B cell (primary cell): ENCODE results near the gene LGR5. TPM values are rescaled to one million over a fixed set of nuclear protein-coding genes. Genes with fewer than 3 reads are reported as not detected.

ENCODE experiments used
- ATAC-seq: fragments of 200-7000 bp; cut with Tn5 transposase; one replicate; pipeline ENCODE4 v1.10.0; 2021; ENCODE audit warnings: low read depth, mild to moderate bottlenecking, moderate number of reproducible peaks, moderate library complexity
- CTCF ChIA-PET: fragments of 350-600 bp; sonication (Branson Sonifier 250); formaldehyde crosslinking; loops from one replicate; lab custom pipeline; 2021; ENCODE audit warnings: antibody characterized with exemption, inconsistent platforms; lab: Charles Lee
- POLR2A ChIA-PET: fragments of 350-600 bp; sonication (Branson Sonifier 250); formaldehyde crosslinking; loops from one replicate; lab custom pipeline; 2021; ENCODE audit warnings: antibody characterized with exemption; lab: Charles Lee
- DNase-seq: peaks from one replicate; pipeline ENCODE4 v3.0.0; 2013
- H2AFZ ChIP-seq: 2 replicates; pipeline ENCODE4 v1.6.1; 2012; ENCODE audit warnings: mild to moderate bottlenecking, low read depth, low read length; ENCODE audit not compliant: insufficient read depth, poor library complexity, severe bottlenecking
- H3K27ac ChIP-seq, 2 donors: 1 replicate in 1 of 2; 2 replicates in 1 of 2; pipeline ENCODE4 v1.5.1; 2012 to 2013; ENCODE audit warnings: low read length in 2 of 2, mild to moderate bottlenecking in 2 of 2, moderate library complexity in 1 of 2
- H3K27me3 ChIP-seq, 4 experiments: fragments of 200-600 bp in 1 of 4; sonication (generic) in 1 of 4; replicated peaks in 1 of 4; 1 replicate in 2 of 4; 2 replicates in 2 of 4; pipeline versions ENCODE4 v1.6.1 to v1.7.0; 2013 to 2016; ENCODE audit warnings: low read length in 3 of 4, mild to moderate bottlenecking in 2 of 4, mixed read lengths in 1 of 4, moderate library complexity in 1 of 4; ENCODE audit not compliant: insufficient read depth in 4 of 4, control insufficient read depth in 3 of 4; ENCODE audit errors: control extremely low read depth in 1 of 4
- H3K36me3 ChIP-seq, 2 experiments: replicated peaks in 1 of 2; 1 replicate in 1 of 2; 2 replicates in 1 of 2; pipeline versions ENCODE4 v1.6.1 to v1.7.1; 2013; ENCODE audit warnings: low read length in 1 of 2; ENCODE audit not compliant: insufficient read depth in 2 of 2, control insufficient read depth in 1 of 2; ENCODE audit errors: control extremely low read depth in 1 of 2, extremely low read depth in 1 of 2
- H3K4me1 ChIP-seq, 2 donors: fragments of 200-600 bp in 1 of 2; sonication (generic) in 1 of 2; 1 replicate in 1 of 2; 2 replicates in 1 of 2; pipeline versions ENCODE4 v1.5.1 to v1.6.1; 2013 to 2017; ENCODE audit warnings: low read length in 2 of 2; ENCODE audit not compliant: control insufficient read depth in 2 of 2, insufficient read depth in 2 of 2
- H3K4me2 ChIP-seq: replicated peaks from 2 replicates; pipeline ENCODE3; 2012; ENCODE audit warnings: mild to moderate bottlenecking, low read depth, low read length; ENCODE audit not compliant: poor library complexity, severe bottlenecking
- H3K4me3 ChIP-seq, 5 experiments: fragments of 200-600 bp in 1 of 5; sonication (generic) in 1 of 5; 1 replicate in 3 of 5; 2 replicates in 2 of 5; pipeline versions ENCODE4 v1.5.1 to v1.7.0; 2011 to 2016; ENCODE audit warnings: low read length in 4 of 5, mild to moderate bottlenecking in 4 of 5, low read depth in 2 of 5, control low read depth in 1 of 5, moderate library complexity in 1 of 5; ENCODE audit not compliant: insufficient read depth in 1 of 5; ENCODE audit errors: control extremely low read depth in 1 of 5, extremely low read depth in 1 of 5
- H3K79me2 ChIP-seq: fragments of 200-600 bp; sonication (generic); one replicate; pipeline ENCODE4 v1.6.0; 2016; ENCODE audit warnings: low read length; ENCODE audit not compliant: control insufficient read depth, insufficient read depth
- H3K9ac ChIP-seq: fragments of 200-600 bp; sonication (generic); 2 replicates; pipeline ENCODE4 v1.6.1; 2017; ENCODE audit warnings: mild to moderate bottlenecking, low read length, moderate library complexity
- H3K9me3 ChIP-seq, 3 donors: one replicate each; pipeline versions ENCODE4 v1.6.1 to v1.7.1; 2013; ENCODE audit warnings: low read length in 2 of 3; ENCODE audit not compliant: control insufficient read depth in 2 of 3, insufficient read depth in 1 of 3; ENCODE audit errors: control extremely low read depth in 1 of 3
- H4K20me1 ChIP-seq: 2 replicates; pipeline ENCODE4 v1.6.0; 2012; ENCODE audit warnings: mild to moderate bottlenecking, low read length; ENCODE audit not compliant: insufficient read depth, control insufficient read depth, poor library complexity, severe bottlenecking
- H3K27ac Mint-ChIP-seq: one replicate; pipeline ENCODE4 v1.8.0; 2021; ENCODE audit warnings: mixed read lengths
- H3K27me3 Mint-ChIP-seq: one replicate; pipeline ENCODE4 v1.8.0; 2021; ENCODE audit warnings: mixed read lengths
- H3K4me1 Mint-ChIP-seq: one replicate; pipeline ENCODE4 v1.8.0; 2021; ENCODE audit warnings: mixed read lengths
- H3K4me3 Mint-ChIP-seq: one replicate; pipeline ENCODE4 v1.8.0; 2021; ENCODE audit warnings: mixed read lengths
- H3K9me3 Mint-ChIP-seq: one replicate; pipeline ENCODE4 v1.8.0; 2022; ENCODE audit warnings: mixed read lengths; ENCODE audit not compliant: insufficient read depth
- CTCF ChIP-seq: fragments of 200-600 bp; IDR thresholded peaks from one replicate; pipeline ENCODE4 v1.8.0; 2022; ENCODE audit warnings: antibody characterized with exemption, mild to moderate bottlenecking
- EZH2 ChIP-seq: IDR thresholded peaks from 2 replicates; pipeline ENCODE4 v1.6.1; 2012; ENCODE audit warnings: borderline replicate concordance, low read depth, mild to moderate bottlenecking, moderate library complexity, low read length; ENCODE audit not compliant: insufficient read depth, poor library complexity, severe bottlenecking
- WGBS: methylation state at CpG from one replicate; pipeline ENCODE4 v1.1.5; 2013; ENCODE audit warnings: missing lambda C conversion rate; ENCODE audit not compliant: insufficient coverage; 5-methylcytosine and 5-hydroxymethylcytosine counted together
- intact Hi-C: fragments of 100-400 bp; cut with micrococcal nuclease; formaldehyde crosslinking; loops from one replicate; pipeline ENCODE4 v1.10.0; 2022
- polyA plus RNA-seq: library from polyadenylated mRNA; depleted of rRNA; stranded (reverse); fragments of >200 nt; gene quantifications from 2 replicates; pipeline ENCODE4 v1.2.3, GENCODE V29; 2012
- total RNA-seq, 2 donors: library from RNA; stranded (reverse); fragments of 120-200 nt in 1 of 2; gene quantifications; 1 replicate in 1 of 2; 2 replicates in 1 of 2; pipeline versions ENCODE4 v1.2.3 to v1.2.4, GENCODE V29; 2013 to 2022

The LGR5 gene
- total and polyA plus RNA-seq, 2 donors (not counting 1 experiment from before 2014, with no cell fraction given) = 0.06 TPM; not detected in 1

GRCh38 chr12:71626768-71627167, 187.2 kb downstream of the LGR5 start:
- Mint-ChIP-seq H3K27me3 (no peaks in the 10 kb centered on the region), H3K4me3 (no peak overlapping the region), H3K4me1 (peaks cover 18% of the 10 kb centered on the region), H3K9me3 (no peaks in the 10 kb centered on the region), H3K27ac (no peak overlapping the region)
- TF ChIP-seq EZH2 = no peak
- no peak for TF ChIP-seq CTCF
- ChIA-PET CTCF (interaction anchor here (0.8 to 3.1 kb wide), 7 partner anchors 8 to 220 kb away, joined by 3 to 28 read pairs (median 5); no protein-coding TSS in a partner anchor), POLR2A (interaction anchor here (0.6 to 0.7 kb wide), 2 partner anchors 43 to 241 kb away, joined by 3 to 4 read pairs; no protein-coding TSS in a partner anchor)
- ATAC-seq = no peak
- Histone ChIP-seq H2AFZ (no peak overlapping the region), H4K20me1 (no peaks in the 10 kb centered on the region), H3K27ac (peak overlapping the region in 1 of 2 donors; percentile 43), H3K4me3 (no peak overlapping the region), H3K4me1 (peaks cover 0 to 7% of the 10 kb centered on the region in 2 donors), H3K27me3 (no peaks in the 10 kb centered on the region), H3K79me2 (peaks cover 4% of the 10 kb centered on the region), H3K4me2 (no peak overlapping the region), H3K9ac (no peak overlapping the region), H3K36me3 (peaks cover 30 to 86% of the 10 kb centered on the region in 2 experiments), H3K9me3 (no peaks in the 10 kb centered on the region)
- intact Hi-C loops = loop anchor here (1.0 to 5.0 kb wide), 2 partner anchors 36 to 121 kb away; partner anchors contain the start of genes THAP2 and ZFC3H1
- no peak for DNase-seq
- WGBS = no CpG with 5 or more reads among the region's 3 CpGs

GRCh38 chr12:71627438-71628002, 187.9 kb downstream of the LGR5 start:
- CTCF ChIA-PET = interaction anchor here (0.8 to 3.1 kb wide), 5 partner anchors 9 to 120 kb away, joined by 3 to 28 read pairs (median 5); no protein-coding TSS in a partner anchor
- H3K27ac Mint-ChIP-seq = no peak overlapping the region

More at GRCh38 chr12:71627438-71628002, 187.9 kb downstream of the LGR5 start:
- H3K9me3 Mint-ChIP-seq = no peaks in the 10 kb centered on the region
- peaks cover 15% of the 10 kb centered on the region for H3K4me1 Mint-ChIP-seq
- H3K27me3 Mint-ChIP-seq = no peaks in the 10 kb centered on the region
- H3K4me3 ChIP-seq = no peak overlapping the region
- no peak overlapping the region for H3K4me3 Mint-ChIP-seq
- TF ChIP-seq CTCF (no peak), EZH2 (no peak)
- WGBS = 100% methylated on average over 2 of the region's 2 CpGs
- H2AFZ ChIP-seq = no peak overlapping the region
- ATAC-seq (no peak), DNase-seq (no peak)
- H3K27ac ChIP-seq = no peak overlapping the region
- no peak overlapping the region for H3K9ac ChIP-seq
- H3K4me1 ChIP-seq = peaks cover 0 to 7% of the 10 kb centered on the region in 2 donors
- H3K27me3 ChIP-seq = no peaks in the 10 kb centered on the region
- peaks cover 4% of the 10 kb centered on the region for H3K79me2 ChIP-seq
- H3K36me3 ChIP-seq = peaks cover 27 to 86% of the 10 kb centered on the region in 2 experiments
- intact Hi-C loops = loop anchor here (5.0 kb wide), 1 partner anchor 35 kb away; the partner anchor contains the start of genes THAP2 and ZFC3H1
- no peaks in the 10 kb centered on the region for H3K9me3 ChIP-seq
- no peaks in the 10 kb centered on the region for H4K20me1 ChIP-seq
- no peak overlapping the region for H3K4me2 ChIP-seq
- POLR2A ChIA-PET = interaction anchor here (0.7 kb wide), 2 partner anchors 42 to 161 kb away, joined by 3 to 4 read pairs; no protein-coding TSS in a partner anchor
